Adipose tissue (tissue), 3 donors: ENCODE results near the gene CCNO. TPM values are rescaled to one million over a fixed set of nuclear protein-coding genes. Genes with fewer than 3 reads are reported as not detected.

Source experiments
- H3K27ac ChIP-seq: one replicate; pipeline ENCODE4 v1.5.1; 2013; ENCODE audit warnings: low read depth, low read length
- WGBS, 3 donors: extraction: QIAGEN DNeasy Blood & Tissue Kit; methylation state at CpG; one replicate each; pipeline ENCODE4 v1.1.7; 2013; 5-methylcytosine and 5-hydroxymethylcytosine counted together
- polyA plus RNA-seq, 3 donors: library from polyadenylated mRNA; stranded (reverse); fragments of 200-250 nt; gene quantifications; one replicate each; pipeline ENCODE4 v1.2.3, GENCODE V29; 2013
- donor health status: healthy with polysubstance abuse.
- donor health status: Bipolar disorder and iron deficiency.
- donor health status: healthy.

The CCNO gene
- polyA plus RNA-seq, 3 donors: 0.70 to 8.2 TPM; not detected in 1

DNA sequence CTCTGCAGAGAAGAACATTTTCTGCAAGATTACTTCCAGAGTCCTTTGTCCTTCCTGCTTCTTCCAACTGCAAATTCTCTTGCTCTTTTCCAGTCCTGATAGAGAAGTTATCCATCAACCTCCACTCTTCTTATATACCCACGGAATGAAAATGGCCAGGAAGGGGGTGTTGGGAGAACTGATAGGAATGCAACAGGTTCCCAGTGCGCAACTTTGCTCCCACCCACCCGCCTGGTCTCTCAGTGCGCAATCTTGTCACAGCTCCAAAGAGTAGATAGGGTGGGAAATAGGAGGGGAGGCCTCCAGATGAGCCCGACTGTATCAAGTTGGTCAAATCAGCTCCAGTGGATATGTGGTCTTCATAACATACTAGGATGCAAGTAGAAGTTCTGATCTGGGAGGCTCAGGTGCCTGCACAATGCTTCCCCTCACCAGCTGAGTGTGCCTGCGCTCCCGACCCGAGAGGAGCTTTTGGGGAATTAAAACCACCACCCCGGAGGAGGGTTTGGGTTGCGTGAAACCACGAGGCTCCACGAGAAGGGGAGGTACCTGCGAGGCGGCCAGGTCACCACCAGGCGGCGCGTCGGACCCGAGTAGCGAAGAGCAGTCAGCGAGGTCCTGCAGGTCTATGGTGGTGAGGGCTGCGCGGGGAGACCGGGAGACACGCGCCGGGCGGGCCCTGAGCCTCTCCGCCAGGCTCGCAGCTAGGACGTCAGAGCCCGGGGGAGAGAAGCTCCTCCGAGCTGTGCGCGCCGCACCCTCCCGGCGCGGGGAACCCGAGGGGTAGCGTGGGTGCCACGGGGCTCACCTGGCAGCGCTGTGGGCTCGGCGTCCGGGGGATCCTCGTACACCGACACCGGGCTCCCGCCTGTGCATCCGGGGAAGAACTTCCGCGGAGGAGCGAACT is 7.1 kb downstream of the CCNO start:
- 4 to 8% (median 5%) methylated on average over 54 of the region's 54 CpGs for WGBS, 3 donors

DNA sequence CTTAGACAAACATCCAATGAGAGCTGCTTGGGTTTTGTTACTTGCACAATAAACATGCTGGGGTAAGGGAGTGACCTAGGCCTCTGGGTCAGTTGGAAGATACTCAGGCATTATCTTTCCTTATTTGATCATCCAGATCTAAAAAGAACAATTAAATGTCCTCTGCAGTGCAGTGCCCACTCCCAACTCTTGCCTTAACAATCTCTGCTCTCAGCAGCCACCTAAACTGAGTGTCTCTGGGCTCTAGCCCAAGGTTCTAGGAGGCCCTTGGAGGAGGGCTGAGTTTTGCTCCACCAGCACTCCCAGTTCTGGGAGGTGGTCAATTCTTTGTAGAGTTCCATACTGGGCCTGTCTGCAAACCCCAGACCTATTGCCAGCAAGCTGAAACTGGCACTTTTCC is 8.1 kb downstream of the CCNO start:
- no peak overlapping the region for H3K27ac ChIP-seq

More for the DNA sequence above, 7.1 kb downstream of the CCNO start:
- no peak overlapping the region for H3K27ac ChIP-seq

DNA sequence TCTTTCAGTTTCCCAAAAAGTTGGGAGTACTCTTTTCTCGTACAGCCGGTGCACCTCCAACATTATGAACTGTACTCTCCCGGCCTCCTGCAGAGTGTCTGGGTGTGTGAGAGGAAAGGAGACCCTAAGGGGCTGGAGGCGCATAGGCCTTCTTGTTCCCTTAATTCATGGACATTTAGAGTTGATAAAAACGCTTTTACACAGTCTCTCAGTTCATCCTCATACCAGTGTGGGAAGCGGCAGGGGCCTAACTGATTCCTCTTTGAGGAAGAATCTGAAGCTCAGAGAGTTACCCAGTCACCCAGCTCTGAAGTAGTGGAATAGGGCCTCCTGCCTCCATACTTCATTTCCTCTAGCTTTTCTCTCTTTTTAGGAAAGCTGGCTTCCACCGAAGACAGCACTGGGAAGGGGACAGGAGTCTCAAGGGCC is 9.6 kb downstream of the CCNO start:
- no peak overlapping the region for H3K27ac ChIP-seq
- 46 to 72% (median 49%) methylated on average over 7 of the region's 7 CpGs for WGBS, 3 donors

DNA sequence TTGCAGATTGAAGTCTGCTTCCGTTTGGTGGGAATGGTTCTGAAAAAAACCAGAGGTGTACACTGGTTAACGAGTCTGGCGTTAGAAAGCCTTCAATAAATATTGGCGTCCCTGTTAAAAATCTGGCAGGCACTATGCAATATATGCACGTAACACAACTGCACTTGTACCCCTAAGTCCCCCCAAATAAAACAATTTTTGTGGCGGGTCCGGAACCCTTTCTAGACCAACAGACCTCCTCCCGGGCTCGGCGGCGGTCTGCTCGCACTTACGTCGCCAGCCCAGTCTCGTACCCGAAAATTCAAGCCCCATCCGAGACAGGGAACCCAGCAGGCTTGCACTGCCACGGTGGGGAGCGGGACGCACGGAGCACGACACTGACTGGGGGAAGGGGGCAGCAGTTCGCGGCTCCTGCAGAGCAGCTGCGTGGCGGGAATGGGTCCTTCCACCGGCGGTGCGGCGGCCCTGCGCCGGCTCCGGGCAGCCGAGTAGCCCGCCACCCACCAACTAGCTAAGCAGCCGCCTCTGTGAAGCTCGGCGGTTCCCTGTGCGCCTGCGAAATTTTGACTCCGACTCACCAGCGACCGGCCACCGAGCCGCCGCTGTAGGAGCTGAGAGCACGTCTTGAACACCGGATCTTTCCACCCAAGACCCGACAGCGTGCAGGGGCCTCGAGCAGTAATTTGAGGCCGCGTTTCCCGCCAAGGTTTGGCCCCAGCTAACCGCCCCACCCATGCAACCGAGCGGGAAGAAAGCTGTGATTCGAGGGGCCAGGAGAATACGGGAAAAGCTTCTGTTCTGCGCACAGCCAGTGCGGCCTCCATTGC is 10.2 kb downstream of the CCNO start:
- 9 to 39% (median 16%) methylated on average over 61 of the region's 61 CpGs for WGBS, 3 donors

DNA sequence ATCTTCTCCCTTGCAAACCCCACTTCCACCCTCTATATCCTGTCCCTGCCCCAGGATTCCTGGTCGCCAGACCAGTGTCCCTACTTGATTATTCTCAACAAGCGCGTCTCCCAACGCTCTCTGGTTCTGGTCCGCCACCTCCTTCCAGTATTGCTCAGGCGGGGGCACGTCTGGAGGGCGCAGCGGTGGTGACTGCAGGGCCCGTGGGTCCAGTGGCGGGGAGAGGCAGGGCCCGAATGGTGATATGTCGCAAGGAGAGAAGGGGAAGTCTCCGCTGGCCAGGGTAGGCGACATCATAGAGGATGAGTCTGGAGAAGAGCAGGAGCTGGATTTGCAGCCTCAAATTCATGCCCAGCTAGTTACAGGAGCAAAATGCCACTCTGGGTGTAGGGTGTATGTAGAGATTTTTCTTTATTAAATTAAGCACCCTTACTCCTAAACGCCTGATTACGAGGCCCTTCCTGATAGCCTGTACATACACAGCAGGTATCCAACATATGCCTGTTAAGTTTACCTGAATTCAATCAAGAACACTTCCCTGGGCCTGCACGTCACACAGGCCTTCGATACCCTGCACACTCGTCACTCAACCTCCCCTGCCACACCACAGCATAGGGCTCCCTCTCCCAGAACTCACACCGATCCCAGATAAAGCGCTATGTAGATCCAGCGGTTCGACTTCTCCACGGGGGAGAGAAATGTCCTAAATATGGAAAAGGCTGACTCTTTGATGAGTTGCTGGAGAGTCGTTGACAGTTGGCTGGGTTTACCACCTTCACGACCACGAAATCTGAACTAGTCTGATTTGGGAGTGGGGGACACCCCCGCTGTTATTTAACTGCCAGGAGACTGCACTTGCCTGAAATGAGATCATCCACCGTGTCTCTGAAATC is 11.1 kb downstream of the CCNO start:
- WGBS, 3 donors: 14 to 46% (median 20%) methylated on average over 30 of the region's 30 CpGs
- H3K27ac ChIP-seq: no peak overlapping the region

More for the DNA sequence above, 10.2 kb downstream of the CCNO start:
- no peak overlapping the region for H3K27ac ChIP-seq

DNA sequence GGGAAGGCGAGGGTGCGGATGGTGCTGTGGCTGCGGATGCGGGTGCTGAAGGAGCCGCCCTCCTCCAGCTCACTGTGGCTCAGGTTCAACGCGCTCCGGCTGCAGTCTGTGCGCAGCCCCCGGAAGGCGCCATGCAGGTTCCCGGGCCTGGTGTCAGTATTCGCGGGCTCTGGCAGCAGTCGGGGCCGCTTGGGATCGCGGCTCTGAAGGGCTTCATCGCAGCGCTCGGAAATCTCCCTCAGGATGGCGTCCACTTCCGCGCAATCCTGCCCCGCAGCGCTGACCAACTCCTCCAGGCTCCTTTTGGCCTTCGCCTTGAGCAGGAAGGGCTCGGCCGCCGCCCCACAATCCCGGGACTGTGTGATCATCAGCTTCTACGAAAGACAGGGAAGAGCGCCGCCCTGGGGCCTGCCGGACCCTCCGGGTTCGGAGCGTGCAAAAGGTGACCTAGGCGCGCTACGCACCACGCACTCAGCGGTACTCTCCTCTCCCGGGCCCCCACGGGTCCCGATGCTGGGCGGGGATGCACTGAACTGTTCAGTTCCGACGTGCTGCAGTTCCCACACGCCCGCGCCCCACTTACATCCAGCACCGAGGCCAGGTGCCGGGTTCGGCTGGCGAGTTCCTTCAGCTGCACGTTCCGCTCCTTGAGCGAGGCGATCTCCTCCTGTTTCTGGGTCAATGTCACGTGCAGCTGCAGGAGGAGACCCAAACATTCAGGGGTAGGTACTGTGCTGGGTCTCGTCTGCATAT is 12.8 kb downstream of the CCNO start:
- H3K27ac ChIP-seq: no peak overlapping the region
- WGBS, 3 donors: 3 to 25% (median 3%) methylated on average over 59 to 62 of the region's 62 CpGs

DNA sequence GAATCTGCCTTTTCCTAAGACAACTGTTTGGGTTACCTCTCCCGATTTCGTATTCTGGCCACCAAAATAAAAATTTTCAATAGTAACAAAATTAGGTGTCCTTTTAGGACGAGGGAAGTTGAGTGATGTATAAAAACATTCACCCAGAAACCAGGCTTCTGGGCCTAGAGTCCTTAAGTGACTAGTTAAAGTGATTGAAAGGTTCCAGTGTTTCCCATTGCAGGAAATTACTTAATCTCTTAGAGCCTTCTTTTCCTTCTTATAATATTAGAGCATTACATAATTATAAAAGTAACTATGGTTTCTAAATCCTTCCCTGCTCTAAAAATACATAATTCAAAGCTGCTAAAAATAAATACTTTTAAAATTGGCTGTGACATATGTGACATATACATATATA is 13.6 kb downstream of the CCNO start:
- 68 to 89% (median 89%) methylated on average over 3 of the region's 3 CpGs for WGBS, 3 donors

DNA sequence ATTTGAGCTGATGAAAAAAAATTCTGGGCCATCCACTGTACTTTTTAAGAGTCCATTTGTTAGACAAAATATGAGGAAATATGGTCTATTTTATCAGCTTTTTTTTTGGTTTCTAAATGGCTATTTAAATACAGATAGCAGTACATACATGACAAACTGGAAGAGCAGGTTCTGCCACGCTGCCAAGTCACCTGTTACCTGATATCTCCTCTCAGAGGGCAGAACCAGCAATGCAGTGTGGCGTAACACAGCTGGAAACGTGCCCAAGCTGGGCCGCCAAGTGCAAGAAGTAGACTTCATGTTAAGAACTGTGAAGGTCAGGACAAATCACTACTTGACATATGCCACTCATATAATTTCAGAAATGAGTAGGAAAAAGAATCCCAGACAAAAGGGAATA is 14.4 kb downstream of the CCNO start:
- WGBS, 3 donors: 18 to 70% (median 46%) methylated on average over 4 of the region's 4 CpGs
- no peak overlapping the region for H3K27ac ChIP-seq

More for the DNA sequence above, 13.6 kb downstream of the CCNO start:
- H3K27ac ChIP-seq: no peak overlapping the region

DNA sequence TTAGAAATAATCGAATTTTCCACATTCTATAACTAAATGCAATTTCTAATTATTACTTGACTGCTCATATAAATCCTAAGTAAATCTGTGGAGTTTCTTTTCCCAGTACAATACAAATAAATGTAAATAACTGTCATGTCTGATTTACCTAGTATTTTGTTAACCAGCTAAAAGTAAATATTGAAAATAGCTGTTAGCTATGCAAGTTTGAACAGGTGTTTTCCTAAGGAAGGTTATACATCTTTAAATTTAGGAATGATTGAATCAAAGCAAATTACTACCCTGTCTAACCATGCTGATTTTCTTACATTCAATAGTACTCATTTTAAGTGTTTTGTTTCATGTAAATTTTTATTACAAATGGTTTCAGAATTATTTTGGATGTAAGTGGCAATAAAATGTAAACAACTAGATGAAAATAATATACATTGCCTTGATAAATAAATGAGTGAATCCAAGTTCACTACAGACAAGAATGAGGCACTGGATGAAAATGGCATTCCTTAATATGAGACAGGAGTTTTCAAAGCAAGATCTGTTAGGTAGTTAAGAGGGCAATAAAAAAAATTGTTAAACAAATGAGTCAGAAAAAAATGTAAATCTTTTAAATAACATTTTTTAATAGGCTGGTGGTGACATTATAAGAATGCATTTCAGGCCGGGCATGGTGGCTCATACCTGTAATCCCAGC is 22.1 kb downstream of the CCNO start:
- no peak overlapping the region for H3K27ac ChIP-seq
- 76 to 88% (median 80%) methylated on average over 2 of the region's 2 CpGs for whole genome bisulfite sequencing, 3 donors

DNA sequence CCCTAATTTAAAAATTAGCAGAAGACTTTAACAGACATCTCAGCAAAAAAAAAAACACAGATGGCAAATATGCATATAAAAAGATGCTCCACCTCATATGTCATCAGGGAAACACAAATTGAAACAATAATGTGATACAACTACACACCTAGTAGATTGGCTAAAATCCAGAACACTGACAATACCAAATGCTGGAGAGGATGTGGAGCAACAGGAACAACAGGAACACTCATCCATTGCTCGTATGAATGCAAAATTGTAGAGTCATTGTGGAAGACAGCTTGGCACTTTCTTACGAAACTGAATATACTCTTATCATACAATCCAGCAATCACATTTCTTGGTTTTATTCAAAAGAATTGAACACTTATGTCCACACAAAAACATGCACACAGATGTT is 28.4 kb downstream of the CCNO start:
- 35 to 60% (median 44%) methylated on average over 2 of the region's 2 CpGs for WGBS, 3 donors
- no peak overlapping the region for H3K27ac ChIP-seq

DNA sequence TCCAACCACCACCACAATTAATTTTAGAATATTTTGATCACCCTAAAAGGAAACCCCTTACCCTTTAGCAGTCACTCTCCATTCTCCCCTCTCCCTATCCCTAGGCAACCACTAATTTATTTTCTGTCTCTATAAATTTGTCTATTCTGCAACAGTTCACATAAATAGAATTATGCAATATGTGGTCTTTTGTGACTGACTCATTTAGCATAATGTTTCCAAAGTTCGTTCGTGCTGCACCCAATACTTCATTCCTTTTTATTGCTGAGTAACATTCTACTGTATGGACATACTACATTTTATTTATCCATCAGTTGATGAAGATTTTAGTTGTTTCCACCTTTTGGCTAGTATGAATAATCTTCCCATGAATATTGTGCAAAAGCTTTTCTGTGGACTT is 42.2 kb downstream of the CCNO start:
- no peak overlapping the region for H3K27ac ChIP-seq
- 71 to 96% (median 76%) methylated on average over 2 of the region's 2 CpGs for WGBS, 3 donors

DNA sequence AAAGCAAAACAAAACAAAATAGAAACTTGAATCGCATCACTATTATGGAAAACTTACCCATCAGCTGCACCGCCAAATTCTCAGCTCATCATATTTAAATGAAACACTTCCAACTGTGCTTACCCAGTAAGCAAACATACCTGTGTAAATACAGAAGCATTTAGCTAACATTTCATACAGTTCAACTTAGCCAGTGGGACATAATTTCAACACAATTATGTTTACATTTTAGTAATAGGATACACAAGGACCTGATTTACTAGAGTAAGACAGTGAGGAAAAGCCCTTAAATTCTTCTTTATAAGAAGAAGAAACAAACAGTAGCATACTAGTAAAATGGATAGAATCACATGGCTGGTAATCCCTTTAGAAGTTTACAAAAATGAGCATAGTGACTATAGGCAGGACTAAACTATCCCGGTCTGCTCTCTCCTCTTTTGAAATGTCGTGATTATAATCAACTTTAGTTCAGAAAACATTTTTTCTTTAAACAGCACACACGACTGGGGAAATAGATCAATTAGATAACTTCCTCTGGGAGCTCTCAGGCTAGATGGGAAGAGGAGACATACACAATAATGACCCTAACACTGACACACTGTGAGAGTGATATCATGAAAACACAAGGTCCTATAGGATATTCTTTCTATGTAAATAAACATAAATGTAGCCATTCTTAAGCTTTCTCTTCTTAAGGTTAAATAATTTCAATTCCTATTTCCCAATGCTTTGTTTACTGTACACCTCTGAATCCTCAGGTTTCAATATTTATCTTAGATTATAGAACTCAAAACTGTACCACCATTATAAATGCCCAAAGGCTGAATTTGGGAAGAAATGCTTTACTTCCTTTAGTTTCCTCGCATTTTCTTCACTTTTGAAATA is 44.5 kb downstream of the CCNO start:
- 38 to 63% (median 58%) methylated on average over 6 of the region's 6 CpGs for WGBS, 3 donors
- no peak overlapping the region for H3K27ac ChIP-seq

DNA sequence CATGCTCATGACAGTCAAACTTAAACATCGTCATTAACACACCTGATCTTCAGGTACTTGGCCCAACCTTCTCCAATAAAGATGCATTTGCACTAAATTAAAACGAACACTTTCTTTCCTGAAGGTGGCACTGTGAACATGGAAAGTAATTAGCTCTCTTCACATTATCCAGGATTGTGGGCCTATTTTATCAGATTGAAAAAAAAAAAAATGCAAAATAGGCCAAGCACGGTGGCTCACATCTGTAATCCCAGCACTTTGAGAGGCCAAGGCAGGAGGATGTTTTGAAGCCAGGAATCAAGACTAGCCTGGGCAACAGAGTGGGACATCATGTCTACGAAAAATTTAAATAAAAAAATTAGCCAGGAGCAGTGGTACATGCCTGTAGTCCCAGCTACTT is 46.0 kb downstream of the CCNO start:
- no peak overlapping the region for H3K27ac ChIP-seq
- WGBS, 3 donors: 35 to 55% (median 55%) methylated on average over 4 of the region's 4 CpGs
